HepG2 (cell line): ENCODE measurements around the gene TWNK. TPM values are rescaled to one million over a fixed set of nuclear protein-coding genes. Genes with fewer than 3 reads are reported as not detected.

ENCODE experiments used
- FIP1L1 ChIP-seq: fragments of 200-400 bp; formaldehyde crosslinking; IDR thresholded peaks from 2 replicates; pipeline ENCODE4 v1.6.1; 2018; ENCODE audit warnings: low read depth, mild to moderate bottlenecking, low read length, moderate library complexity, borderline replicate concordance; ENCODE audit not compliant: insufficient read depth
- FOXA1 ChIP-seq, 2 experiments: fragments of 450-650 bp in 1 of 2; sonication (generic) in 1 of 2; formaldehyde crosslinking in 1 of 2; IDR thresholded peaks; 2 replicates each; pipeline versions ENCODE4 v1.4.0 to v1.6.1; 2016 to 2020; ENCODE audit warnings: missing genetic modification reagents in 1 of 2
- GLI4 ChIP-seq: sonication (generic); formaldehyde crosslinking; IDR thresholded peaks from 2 replicates; pipeline ENCODE4 v1.5.1; 2020; ENCODE audit warnings: missing genetic modification reagents, mild to moderate bottlenecking, moderate library complexity, borderline replicate concordance
- HMG20A ChIP-seq: IDR thresholded peaks from 2 replicates; pipeline ENCODE4 v1.6.1; 2016; ENCODE audit warnings: borderline replicate concordance
- KAT7 ChIP-seq: IDR thresholded peaks from 2 replicates; pipeline ENCODE4 v1.6.1; 2018; ENCODE audit warnings: borderline replicate concordance, missing compliant biosample characterization
- MBD4 ChIP-seq: IDR thresholded peaks from 2 replicates; pipeline ENCODE4 v1.6.1; 2012; ENCODE audit warnings: low read length, inconsistent platforms, borderline replicate concordance
- RFX1 ChIP-seq: fragments of 450-650 bp; IDR thresholded peaks from 2 replicates; pipeline ENCODE4 v1.6.1; 2017
- RFX5 ChIP-seq: IDR thresholded peaks from 2 replicates; pipeline ENCODE4 v1.6.1; 2011; ENCODE audit warnings: low read depth, low read length, improper control_type of control experiment
- SMAD9 ChIP-seq: sonication (generic); formaldehyde crosslinking; IDR thresholded peaks from 2 replicates; pipeline ENCODE4 v1.5.1; 2020; ENCODE audit warnings: mild to moderate bottlenecking, missing genetic modification reagents
- XRCC5 ChIP-seq: fragments of 200-400 bp; formaldehyde crosslinking; optimal IDR thresholded peaks from 2 replicates; pipeline ENCODE3; 2017; ENCODE audit warnings: mild to moderate bottlenecking, low read length
- ZFP90 ChIP-seq: sonication (generic); formaldehyde crosslinking; IDR thresholded peaks from 2 replicates; pipeline ENCODE4 v1.8.0; 2022; ENCODE audit warnings: missing genetic modification reagents, mild to moderate bottlenecking, inconsistent platforms, borderline replicate concordance
- ZKSCAN1 ChIP-seq: fragments of 150-350 bp; IDR thresholded peaks from 2 replicates; pipeline ENCODE4 v1.6.1; 2014; ENCODE audit warnings: low read length
- ZMYM4 ChIP-seq: sonication (generic); formaldehyde crosslinking; IDR thresholded peaks from 2 replicates; pipeline ENCODE4 v1.8.1; 2023; ENCODE audit warnings: mild to moderate bottlenecking, missing genetic modification reagents
- ZNF160 ChIP-seq: sonication (generic); formaldehyde crosslinking; IDR thresholded peaks from 2 replicates; pipeline ENCODE4 v1.8.0; 2022; ENCODE audit warnings: mild to moderate bottlenecking, inconsistent platforms, missing genetic modification reagents
- ZNF335 ChIP-seq: sonication (generic); formaldehyde crosslinking; IDR thresholded peaks from 2 replicates; pipeline ENCODE4 v1.4.0; 2020; ENCODE audit warnings: missing genetic modification reagents
- ZNF34 ChIP-seq: sonication (generic); formaldehyde crosslinking; IDR thresholded peaks from 2 replicates; pipeline ENCODE4 v1.4.0; 2020; ENCODE audit warnings: mild to moderate bottlenecking, missing genetic modification reagents, borderline replicate concordance
- ZNF430 ChIP-seq: sonication (generic); formaldehyde crosslinking; IDR thresholded peaks from 2 replicates; pipeline ENCODE4 v1.9.0; 2021; ENCODE audit warnings: mild to moderate bottlenecking, missing genetic modification reagents
- ZNF589 ChIP-seq: sonication (generic); formaldehyde crosslinking; conservative IDR thresholded peaks from 2 replicates; pipeline ENCODE4 v1.8.0; 2022; ENCODE audit warnings: mild to moderate bottlenecking, moderate library complexity, missing genetic modification reagents
- ZNF616 ChIP-seq: sonication (generic); formaldehyde crosslinking; IDR thresholded peaks from 2 replicates; pipeline ENCODE4 v1.5.0; 2020; ENCODE audit warnings: low read depth, mild to moderate bottlenecking, missing genetic modification reagents
- ZNF619 ChIP-seq: sonication (generic); formaldehyde crosslinking; IDR thresholded peaks from 2 replicates; pipeline ENCODE4 v1.4.0; 2020; ENCODE audit warnings: mild to moderate bottlenecking, missing genetic modification reagents
- ZNF652 ChIP-seq: IDR thresholded peaks from 2 replicates; pipeline ENCODE4 v1.6.1; 2016; ENCODE audit warnings: low read depth, borderline replicate concordance
- ZNF747 ChIP-seq: sonication (generic); formaldehyde crosslinking; IDR thresholded peaks from 2 replicates; pipeline ENCODE4 v1.8.1; 2023; ENCODE audit warnings: missing genetic modification reagents, mild to moderate bottlenecking, borderline replicate concordance
- ZNF768 ChIP-seq: sonication (generic); formaldehyde crosslinking; IDR thresholded peaks from 2 replicates; pipeline ENCODE4 v1.4.0; 2020; ENCODE audit warnings: missing genetic modification reagents
- ZNF878 ChIP-seq: sonication (generic); formaldehyde crosslinking; IDR thresholded peaks from 2 replicates; pipeline ENCODE4 v1.8.1; 2023; ENCODE audit warnings: mild to moderate bottlenecking, missing genetic modification reagents, moderate library complexity
- ZNF883 ChIP-seq: sonication (generic); formaldehyde crosslinking; IDR thresholded peaks from 2 replicates; pipeline ENCODE4 v1.5.1; 2020; ENCODE audit warnings: mild to moderate bottlenecking, missing genetic modification reagents; ENCODE audit errors: not compliant biosample characterization
- polyA plus RNA-seq, 8 experiments: library from polyadenylated mRNA; depleted of rRNA in 3 of 8; stranded (reverse) in 7 of 8; unstranded in 1 of 8; fragments of >200 nt; fragmentation: Illumina TruSeq in 4 of 8; extraction: Trizol in 4 of 8; gene quantifications; 2 replicates each; pipeline versions ENCODE4 v1.2.1 to v1.2.3, GENCODE V29; 2011 to 2016; ENCODE audit warnings: low read depth in 4 of 8, missing spikeins in 1 of 8, mixed read lengths in 1 of 8; ENCODE audit not compliant: insufficient read depth in 1 of 8
- total RNA-seq, 5 experiments: library from RNA; depleted of rRNA; stranded (reverse); fragments of >200 nt; fragmentation: Illumina TruSeq; extraction: Trizol; gene quantifications; 2 replicates each; pipeline ENCODE4 v1.2.3, GENCODE V29; 2016; ENCODE audit warnings: low read depth in 1 of 5
- TF ChIP-seq, protein P1 (sequence below): IDR thresholded peaks from 2 replicates; pipeline ENCODE4 v1.6.1; 2018; ENCODE audit warnings: missing genetic modification reagents, mild to moderate bottlenecking, missing compliant biosample characterization
- TF ChIP-seq, protein P2 (sequence below): IDR thresholded peaks from 2 replicates; pipeline ENCODE4 v1.6.1; 2012; ENCODE audit warnings: low read depth, low read length, improper control_type of control experiment
- TF ChIP-seq, protein P3 (sequence below): sonication (generic); formaldehyde crosslinking; IDR thresholded peaks from 2 replicates; pipeline ENCODE4 v1.4.0; 2020; ENCODE audit warnings: mild to moderate bottlenecking, low read depth, missing genetic modification reagents

TWNK gene
- total and polyA plus RNA-seq, 2 of the 13 experiments (the other 11 are each of a cell fraction or from before 2014, with no cell fraction given), result 10.7 to 16.5 TPM

DNA sequence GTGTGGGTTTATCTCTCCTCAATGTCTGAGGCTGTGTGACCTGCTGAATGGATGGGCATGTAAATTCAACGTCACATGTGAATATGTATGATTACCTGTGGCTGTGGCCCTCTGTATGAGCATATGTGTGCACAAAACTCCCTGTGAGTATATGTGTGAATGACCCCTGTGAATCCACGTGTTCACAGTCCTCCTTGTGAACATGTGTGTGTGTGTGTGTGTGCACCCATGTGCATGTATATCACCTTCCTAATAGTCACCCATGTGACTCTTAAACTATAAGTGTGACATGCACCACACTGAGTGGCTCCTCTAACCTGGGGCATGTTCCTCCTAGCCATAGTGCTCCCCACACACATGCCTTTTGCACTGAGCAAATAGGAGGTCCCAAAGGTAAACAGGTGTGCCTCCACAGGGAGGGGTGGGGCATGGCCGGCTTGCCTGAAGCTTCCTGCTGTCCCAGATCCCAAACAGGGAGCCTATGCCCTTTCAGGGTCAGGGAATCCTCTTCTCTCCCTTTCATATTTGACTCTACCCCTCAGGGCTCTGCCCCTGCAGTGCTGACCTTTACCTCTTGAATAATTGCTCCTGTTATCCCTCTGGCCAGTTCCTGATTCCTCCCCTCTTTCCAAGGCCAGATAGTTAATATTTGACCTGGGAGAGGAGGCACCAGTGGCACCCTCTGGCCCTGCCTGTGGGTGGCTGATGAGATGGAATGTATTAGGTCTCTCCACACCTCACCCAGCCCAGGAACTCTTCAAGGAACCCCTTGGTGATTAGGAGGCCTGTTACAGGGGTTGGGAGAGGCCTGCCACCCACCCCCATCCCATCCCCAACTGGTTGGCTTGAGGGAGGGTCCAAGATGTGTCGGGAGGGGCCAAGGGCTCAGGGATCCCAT, 16.2 kb upstream of the TWNK start (continued):
- TF ChIP-seq ZMYM4 (CRISPR knock-in tag) (peak; percentile 74), ZFP90 (CRISPR knock-in tag) (no peak; the same call in 1 of the 2 replicates), ZNF878 (CRISPR knock-in tag) (peak; percentile 96), FOXA1 (IDR thresholded peaks at IDR 0.05) (peak; percentile 66; the same call in 1 of the 2 replicates), FOXA1 (CRISPR knock-in tag; IDR thresholded peaks at IDR 0.05) (peak; percentile 99), SMAD9 (CRISPR knock-in tag) (no peak), ZNF768 (no peak), ZKSCAN1 (no peak), RFX1 (no peak), HMG20A (CRISPR knock-in tag) (peak; percentile 95; the same call in 1 of the 2 replicates), ZNF34 (CRISPR knock-in tag) (no peak), ZNF160 (CRISPR knock-in tag) (peak; percentile 71; the same call in 1 of the 2 replicates), ZNF883 (CRISPR knock-in tag) (no peak), ZNF616 (no peak; the same call in 1 of the 2 replicates), XRCC5 (no peak), MBD4 (no peak), RFX5 (no peak), FIP1L1 (no peak), ZNF619 (CRISPR knock-in tag) (no peak), ZNF652 (no peak), ZNF430 (CRISPR knock-in tag) (peak; percentile 84; the same call in 1 of the 2 replicates), GLI4 (CRISPR knock-in tag) (peak; percentile 42; the same call in 1 of the 2 replicates), KAT7 (CRISPR knock-in tag) (peak; percentile 19; the same call in 1 of the 2 replicates), ZNF335 (CRISPR knock-in tag) (0 out of 2 replicates have a peak, but pooled peaks have one; percentile 37), ZNF589 (0 out of 2 replicates have a peak, but pooled peaks have one; percentile 54), ZNF747 (CRISPR knock-in tag) (peak; percentile 50; the same call in 1 of the 2 replicates)
- TF ChIP-seq, protein P1, sequence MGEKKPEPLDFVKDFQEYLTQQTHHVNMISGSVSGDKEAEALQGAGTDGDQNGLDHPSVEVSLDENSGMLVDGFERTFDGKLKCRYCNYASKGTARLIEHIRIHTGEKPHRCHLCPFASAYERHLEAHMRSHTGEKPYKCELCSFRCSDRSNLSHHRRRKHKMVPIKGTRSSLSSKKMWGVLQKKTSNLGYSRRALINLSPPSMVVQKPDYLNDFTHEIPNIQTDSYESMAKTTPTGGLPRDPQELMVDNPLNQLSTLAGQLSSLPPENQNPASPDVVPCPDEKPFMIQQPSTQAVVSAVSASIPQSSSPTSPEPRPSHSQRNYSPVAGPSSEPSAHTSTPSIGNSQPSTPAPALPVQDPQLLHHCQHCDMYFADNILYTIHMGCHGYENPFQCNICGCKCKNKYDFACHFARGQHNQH (CRISPR knock-in tag), result peak; percentile 88
- TF ChIP-seq, protein P2, sequence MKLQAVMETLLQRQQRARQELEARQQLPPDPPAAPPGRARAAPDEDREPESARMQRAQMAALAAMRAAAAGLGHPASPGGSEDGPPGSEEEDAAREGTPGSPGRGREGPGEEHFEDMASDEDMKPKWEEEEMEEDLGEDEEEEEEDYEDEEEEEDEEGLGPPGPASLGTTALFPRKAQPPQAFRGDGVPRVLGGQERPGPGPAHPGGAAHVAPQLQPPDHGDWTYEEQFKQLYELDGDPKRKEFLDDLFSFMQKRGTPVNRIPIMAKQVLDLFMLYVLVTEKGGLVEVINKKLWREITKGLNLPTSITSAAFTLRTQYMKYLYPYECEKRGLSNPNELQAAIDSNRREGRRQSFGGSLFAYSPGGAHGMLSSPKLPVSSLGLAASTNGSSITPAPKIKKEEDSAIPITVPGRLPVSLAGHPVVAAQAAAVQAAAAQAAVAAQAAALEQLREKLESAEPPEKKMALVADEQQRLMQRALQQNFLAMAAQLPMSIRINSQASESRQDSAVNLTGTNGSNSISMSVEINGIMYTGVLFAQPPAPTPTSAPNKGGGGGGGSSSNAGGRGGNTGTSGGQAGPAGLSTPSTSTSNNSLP, result peak; percentile 84
- TF ChIP-seq, protein P3, sequence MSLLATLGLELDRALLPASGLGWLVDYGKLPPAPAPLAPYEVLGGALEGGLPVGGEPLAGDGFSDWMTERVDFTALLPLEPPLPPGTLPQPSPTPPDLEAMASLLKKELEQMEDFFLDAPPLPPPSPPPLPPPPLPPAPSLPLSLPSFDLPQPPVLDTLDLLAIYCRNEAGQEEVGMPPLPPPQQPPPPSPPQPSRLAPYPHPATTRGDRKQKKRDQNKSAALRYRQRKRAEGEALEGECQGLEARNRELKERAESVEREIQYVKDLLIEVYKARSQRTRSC (CRISPR knock-in tag), result no peak
